LoVo (cell line): ENCODE measurements around the gene LRRC70.

Experiments
- DNase-seq: peaks from one replicate; pipeline ENCODE4 v3.0.0-alpha.2; 2016; ENCODE audit warnings: low spot score

Gene LRRC70

DNA sequence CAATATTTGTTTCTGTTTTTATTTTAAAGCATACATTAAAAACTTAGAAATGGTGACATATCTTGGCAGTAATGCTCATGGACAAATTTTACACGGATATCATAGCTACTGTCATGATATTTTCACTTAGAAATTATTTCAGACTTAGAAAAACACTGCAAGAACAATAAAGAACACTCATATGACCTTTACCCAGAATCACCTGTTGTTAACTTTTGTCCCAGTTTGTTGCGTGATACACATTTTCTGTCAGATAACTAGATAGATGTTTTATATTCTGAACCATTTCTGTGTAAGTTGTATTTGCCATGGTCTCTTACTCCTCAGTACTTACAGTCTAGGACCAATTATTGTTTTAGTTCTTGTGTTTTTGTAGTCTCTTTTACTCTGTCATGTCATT lies 3.6 kb upstream of the LRRC70 start:
- DNase-seq = no peak

GRCh38 chr5:62575489-62575888 lies 3.1 kb upstream of the LRRC70 start:
- no peak for DNase-seq

DNA sequence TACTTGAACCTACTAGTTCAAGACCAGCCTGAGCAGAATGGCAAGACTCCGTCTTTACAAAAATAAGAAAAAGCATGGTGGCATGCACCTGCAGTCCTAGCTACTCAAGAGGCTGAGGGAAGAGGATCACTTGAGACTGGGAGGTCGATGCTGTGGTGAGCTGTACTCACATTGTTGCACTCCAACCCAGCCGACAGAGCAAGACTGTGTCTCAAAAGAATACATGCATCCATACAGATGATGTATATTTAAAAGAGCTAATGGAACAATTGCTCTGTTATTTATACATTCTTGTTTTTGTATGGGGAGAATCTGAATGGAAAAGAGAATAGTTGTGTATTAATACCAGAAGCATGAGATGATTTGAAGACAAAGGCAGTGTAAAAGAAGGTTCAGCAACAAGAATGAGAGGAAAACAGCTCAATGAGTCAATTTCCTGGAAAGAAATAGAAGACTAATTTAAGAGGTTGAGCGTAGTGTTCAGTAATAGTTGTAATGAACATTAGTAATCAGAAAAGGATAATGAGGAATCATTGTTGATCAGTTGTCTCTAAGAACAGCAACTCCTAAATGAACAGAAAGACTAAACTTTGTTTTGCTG lies 1.9 kb upstream of the LRRC70 start:
- DNase-seq = no peak

GRCh38 chr5:62577488-62577887 lies 1.1 kb upstream of the LRRC70 start:
- DNase-seq = no peak

- DNase-seq = no peak
These were observed 1.1 kb downstream of the LRRC70 start for GRCh38 chr5:62579761-62580160.

GRCh38 chr5:62581836-62582597 lies 3.4 kb downstream of the LRRC70 start:
- DNase-seq = no peak

GRCh38 chr5:62584391-62584790 lies 5.8 kb downstream of the LRRC70 start:
- no peak for DNase-seq

DNA sequence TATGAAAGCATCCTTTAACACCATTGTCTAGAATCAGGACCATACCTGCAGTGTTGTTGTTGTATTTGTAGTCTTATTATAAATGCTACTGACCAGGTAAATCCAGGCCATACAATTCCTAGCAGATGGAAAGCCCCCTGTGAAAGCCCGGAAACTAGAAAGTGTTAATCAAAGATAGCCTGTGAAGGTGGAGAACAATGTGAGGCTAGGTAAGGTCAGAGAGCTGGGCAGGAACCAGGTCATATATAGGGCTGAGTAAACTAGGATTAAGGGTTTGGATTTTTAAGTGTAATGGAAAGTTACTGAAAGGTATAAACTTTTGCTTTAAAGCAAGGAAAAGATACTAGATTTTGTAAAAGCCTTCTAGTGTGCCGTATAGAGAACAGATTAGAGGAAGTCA lies 6.7 kb downstream of the LRRC70 start:
- DNase-seq = no peak

DNA sequence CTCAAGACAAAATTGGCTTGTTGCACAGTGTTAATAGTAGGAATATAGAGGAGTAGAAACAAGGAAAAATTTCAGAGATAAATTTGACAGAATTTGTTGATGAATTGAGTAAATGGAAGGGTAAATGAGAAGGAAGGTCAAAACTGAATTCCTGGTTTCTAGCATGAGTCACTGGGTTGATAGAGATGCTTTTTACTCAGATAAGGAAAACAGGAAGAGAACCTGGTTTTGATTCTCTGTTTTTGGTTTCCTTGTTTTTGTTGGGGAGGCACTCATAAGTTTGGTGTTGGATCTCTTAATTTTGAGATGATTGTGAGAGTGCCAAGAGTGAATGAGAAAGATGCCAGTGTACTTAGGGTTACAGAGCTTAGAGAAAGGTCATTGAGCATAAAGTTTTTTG lies 7.1 kb downstream of the LRRC70 start:
- no peak for DNase-seq

DNA sequence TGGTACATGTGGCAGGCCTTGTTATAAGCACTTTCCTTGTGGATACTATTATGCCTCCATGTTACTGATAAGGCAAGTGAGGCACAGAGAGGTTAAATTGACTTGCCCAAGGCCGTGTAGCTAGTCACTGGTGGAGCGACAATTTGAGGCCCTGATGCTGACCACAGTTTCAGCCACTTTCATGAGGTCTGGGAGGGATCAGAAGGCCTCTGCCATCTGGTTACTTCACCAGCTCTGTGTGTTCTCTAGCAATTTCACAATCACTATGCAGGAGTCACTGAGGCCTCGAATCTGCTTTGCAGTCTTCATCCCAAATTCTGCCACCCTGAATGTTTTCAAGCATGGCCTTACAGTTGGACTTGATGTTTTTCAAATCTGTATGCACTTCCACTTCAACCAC lies 9.1 kb downstream of the LRRC70 start:
- DNase-seq = no peak

- DNase-seq = no peak
These were observed 10.0 kb downstream of the LRRC70 start for GRCh38 chr5:62588668-62589067.

- no peak for DNase-seq
These were observed 10.9 kb downstream of the LRRC70 start for GRCh38 chr5:62589504-62589903.

DNA sequence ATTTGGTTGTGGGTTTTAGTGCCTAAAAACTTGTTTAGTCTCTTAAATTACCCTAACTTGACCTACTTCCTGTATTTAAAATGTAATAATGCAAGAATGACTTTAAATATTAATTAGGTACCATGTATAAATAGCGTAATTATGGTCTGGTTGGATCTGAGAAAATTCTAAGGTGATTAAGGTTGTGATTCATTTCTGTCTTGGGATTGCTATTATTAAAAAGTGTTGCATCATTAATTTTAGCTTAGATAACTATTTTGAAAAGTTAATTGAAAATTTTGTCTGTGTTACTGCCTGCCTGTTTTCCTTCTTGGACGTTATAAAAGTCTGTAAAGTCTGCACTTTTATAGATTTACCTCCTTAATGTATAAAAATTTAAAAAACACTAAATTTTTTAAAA lies 11.8 kb downstream of the LRRC70 start:
- no peak for DNase-seq

GRCh38 chr5:62592558-62592957 lies 13.9 kb downstream of the LRRC70 start:
- DNase-seq = no peak

DNA sequence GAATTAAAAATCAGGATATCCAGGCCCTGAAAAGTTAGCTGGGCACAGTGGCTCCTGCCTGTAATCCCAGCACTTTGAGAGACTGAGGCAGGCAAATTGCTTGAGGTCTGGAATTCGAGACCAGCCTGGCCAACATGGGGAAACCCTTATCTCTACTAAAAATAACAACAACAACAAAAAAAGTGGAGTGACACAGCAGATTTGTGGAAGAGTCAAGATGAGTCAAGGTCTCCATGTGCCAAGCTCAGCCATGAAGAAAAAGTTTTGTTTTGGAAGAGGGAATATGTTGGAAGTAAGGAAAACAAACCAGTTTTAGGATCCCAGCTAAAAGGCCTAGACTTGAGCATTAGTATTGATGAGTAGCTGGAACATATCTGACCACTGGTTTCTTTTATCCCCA lies 14.7 kb downstream of the LRRC70 start:
- no peak for DNase-seq

DNA sequence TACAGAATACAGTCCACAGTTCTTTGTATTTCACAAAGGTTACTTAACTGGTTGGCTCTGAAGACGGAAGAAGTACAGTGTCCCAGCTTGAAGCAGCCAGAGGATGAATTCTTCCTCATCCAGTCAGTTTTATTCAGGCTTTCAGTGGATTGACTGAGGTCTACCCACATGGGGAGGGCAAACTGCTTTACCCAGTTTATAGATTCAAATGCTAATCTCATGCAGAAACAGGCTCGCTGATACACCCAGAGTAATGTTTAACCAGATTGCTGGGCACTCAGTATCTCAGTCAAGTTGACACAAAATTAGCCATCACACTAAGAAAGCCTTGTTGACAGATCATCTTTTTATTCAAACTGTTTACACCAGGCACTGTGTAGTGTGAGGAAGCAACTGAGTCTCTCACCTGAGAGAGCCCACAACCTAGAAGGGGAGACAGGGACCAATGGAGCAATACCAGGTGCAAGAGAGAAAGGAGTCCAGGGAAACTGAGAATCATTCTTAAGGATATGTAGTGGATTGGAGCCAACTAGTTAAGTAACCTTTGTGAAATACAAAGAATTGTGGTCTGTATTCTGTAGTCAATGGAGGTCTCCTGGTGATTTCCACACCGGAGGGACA lies 15.9 kb downstream of the LRRC70 start:
- DNase-seq = no peak

DNA sequence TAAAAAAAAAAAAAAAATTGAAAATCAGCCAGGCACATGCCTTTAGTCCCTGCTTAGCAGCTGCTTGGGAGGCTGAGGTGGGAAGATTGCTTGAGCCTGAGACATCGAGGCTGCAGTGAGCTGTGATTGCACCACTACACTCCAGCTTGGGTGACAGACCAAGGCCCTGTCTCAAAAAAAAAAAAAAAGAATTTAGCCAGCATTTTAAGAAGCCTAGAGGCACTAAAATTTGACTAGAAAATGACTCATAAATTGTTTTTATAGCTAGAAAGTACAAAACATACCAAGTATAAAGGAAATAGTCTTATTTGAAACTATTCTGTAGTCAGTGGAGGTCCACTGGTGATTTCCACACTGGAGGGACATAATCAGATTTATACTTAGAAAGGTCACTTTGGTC lies 17.5 kb downstream of the LRRC70 start:
- DNase-seq = no peak

GRCh38 chr5:62596691-62597090 lies 18.1 kb downstream of the LRRC70 start:
- DNase-seq = no peak

GRCh38 chr5:62597314-62597713 lies 18.7 kb downstream of the LRRC70 start:
- no peak for DNase-seq

DNA sequence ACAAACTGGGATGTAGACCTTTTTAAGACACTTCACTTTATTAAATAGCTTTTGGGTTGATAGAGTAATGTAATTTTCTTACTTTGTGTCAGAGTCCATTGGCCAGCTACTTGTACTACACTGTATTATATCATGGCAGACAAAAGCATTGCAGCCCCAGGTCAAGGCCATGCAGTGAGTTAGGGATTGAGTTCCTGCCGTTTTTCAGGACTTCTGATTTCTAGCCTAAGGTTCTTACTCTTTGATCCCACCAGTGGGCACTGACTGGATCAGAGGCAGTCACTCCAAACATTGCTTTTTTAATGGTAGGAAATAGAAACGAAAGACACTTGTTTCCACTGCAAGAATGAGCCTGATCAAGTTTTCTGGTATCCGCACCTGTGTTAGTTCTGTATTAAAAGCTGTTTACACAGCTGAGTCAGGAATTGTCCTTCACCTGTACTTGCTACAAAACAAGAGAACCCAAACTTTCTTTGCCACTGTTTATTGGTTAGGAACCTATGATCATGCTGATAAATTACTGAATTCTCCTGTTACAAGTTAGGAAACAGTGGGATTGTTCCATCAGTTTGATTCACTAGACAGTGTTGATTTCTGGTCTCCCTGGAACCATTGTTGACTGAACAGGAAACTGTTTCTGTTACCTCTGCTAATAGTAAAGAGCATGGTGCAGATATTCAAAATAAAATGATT lies 22.1 kb downstream of the LRRC70 start:
- DNase-seq = no peak

DNA sequence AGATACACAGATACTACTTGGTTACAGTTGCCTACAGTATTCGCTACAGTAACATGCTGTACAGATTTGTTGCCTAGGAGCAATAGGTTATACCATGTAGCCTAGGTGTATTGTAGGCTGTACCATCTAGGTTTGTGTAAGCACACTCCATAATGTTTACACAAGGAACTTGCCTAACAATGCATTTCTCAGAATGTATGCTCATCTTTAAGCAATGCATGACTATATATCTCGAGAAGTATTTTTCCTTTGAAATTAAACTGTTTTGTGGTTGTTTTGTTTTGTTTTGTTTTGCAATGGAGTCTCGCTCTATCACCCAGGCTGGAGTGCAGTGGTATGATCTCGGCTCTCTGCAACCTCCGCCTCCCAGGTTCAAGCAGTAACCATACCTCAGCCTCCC lies 25.3 kb downstream of the LRRC70 start:
- DNase-seq = no peak

- DNase-seq = no peak
These were observed 27.0 kb downstream of the LRRC70 start for GRCh38 chr5:62605638-62606037.

GRCh38 chr5:62606878-62607277 lies 28.3 kb downstream of the LRRC70 start:
- DNase-seq = no peak
